Kidney (tissue), 14 donors: ENCODE measurements around the gene AUTS2. TPM values are rescaled to one million over a fixed set of nuclear protein-coding genes. Genes with fewer than 3 reads are reported as not detected.

Experiments
- DNase-seq, 5 donors: peaks; one replicate each; pipeline ENCODE4 v3.0.0-alpha.2; 2013 to 2020
- FAIRE-seq: peaks from 2 replicates; lab custom pipeline; 2012; peaks lifted over from hg19 to GRCh38; lab: Jason Lieb, UNC
- H3K27ac ChIP-seq, 2 donors: one replicate each; pipeline ENCODE4 v1.7.0; 2013; ENCODE audit warnings: low read depth in 2 of 2, low read length in 2 of 2, inconsistent platforms in 1 of 2
- H3K27me3 ChIP-seq: one replicate; pipeline ENCODE4 v1.7.1; 2013; ENCODE audit warnings: low read length, inconsistent platforms; ENCODE audit not compliant: control insufficient read depth, insufficient read depth
- H3K36me3 ChIP-seq, 3 donors: one replicate each; pipeline versions ENCODE4 v1.7.0 to v1.7.1; 2013; ENCODE audit warnings: low read length in 3 of 3, control low read depth in 1 of 3, inconsistent platforms in 1 of 3; ENCODE audit not compliant: insufficient read depth in 3 of 3, control insufficient read depth in 2 of 3
- H3K4me1 ChIP-seq, 3 donors: one replicate each; pipeline versions ENCODE4 v1.7.0 to v1.7.1; 2013; ENCODE audit warnings: low read length in 3 of 3, inconsistent platforms in 1 of 3, low read depth in 1 of 3; ENCODE audit not compliant: control insufficient read depth in 2 of 3, insufficient read depth in 2 of 3
- H3K4me3 ChIP-seq, 3 donors: one replicate each; pipeline versions ENCODE4 v1.7.0 to v1.8.1; 2013; ENCODE audit warnings: low read length in 3 of 3, control low read depth in 1 of 3, inconsistent platforms in 1 of 3
- H3K9ac ChIP-seq, 3 donors: one replicate each; pipeline versions ENCODE4 v1.7.0 to v1.7.1; 2013; ENCODE audit warnings: low read length in 3 of 3, control low read depth in 1 of 3, inconsistent platforms in 1 of 3
- H3K9me3 ChIP-seq, 3 donors: one replicate each; pipeline versions ENCODE4 v1.7.0 to v1.7.1; 2013; ENCODE audit warnings: low read length in 3 of 3, control low read depth in 1 of 3, inconsistent platforms in 1 of 3; ENCODE audit not compliant: control insufficient read depth in 2 of 3, insufficient read depth in 1 of 3
- CTCF ChIP-seq: IDR thresholded peaks from 3 replicates; pipeline ENCODE4 v1.5.1; 2012; ENCODE audit warnings: mild to moderate bottlenecking, moderate library complexity, borderline replicate concordance; ENCODE audit not compliant: insufficient read depth; ENCODE audit errors: extremely low read depth
- intact Hi-C: fragments of 100-400 bp; cut with DNase I; formaldehyde crosslinking; loops from one replicate; pipeline ENCODE4 v1.11.1; 2022
- polyA plus RNA-seq: library from polyadenylated mRNA; stranded (reverse); fragments of 350-450 nt; fragmentation: Illumina TruSeq; extraction: RNeasy Lipid Tissue Mini Kit (QIAGEN cat#74804); gene quantifications from one replicate; pipeline ENCODE4 v1.2.3, GENCODE V29; 2014; ENCODE audit warnings: low read depth, low replicate concordance; ENCODE audit not compliant: insufficient read depth
- total RNA-seq: library from RNA; stranded (reverse); fragmentation: NEBNext Ultra II Directional; extraction: Animal tissue kit (Norgen Biotek cat#: 25700); gene quantifications from one replicate; pipeline ENCODE4 v1.2.1, GENCODE V29; 2021
- donor health status: control.
- donor health status: control.
- donor health status: control.
- donor health status: control.
- donor health status: control.
- donor health status: DM: yes; HTN: yes; CAD: no.
- donor health status: Normal renal cell carcinoma (clear cell type).

The AUTS2 gene
- total and polyA plus RNA-seq, 2 donors from 2014 or later: 5.2 to 33.8 TPM

GRCh38 chr7:70457482-70457881 is 859.2 kb downstream of the AUTS2 start:
- no peaks in the 10 kb centered on the region for H3K36me3 ChIP-seq
- H3K27ac ChIP-seq: no peak overlapping the region
- no peaks in the 10 kb centered on the region for H3K27me3 ChIP-seq
- no peaks in the 10 kb centered on the region for H3K9me3 ChIP-seq
- DNase-seq (no peak), FAIRE-seq (no peak)
- no peak overlapping the region for H3K4me3 ChIP-seq
- peaks cover 4 to 6% (median 5%) of the 10 kb centered on the region in 3 donors for H3K4me1 ChIP-seq
- intact Hi-C loops: no loop called here
- H3K9ac ChIP-seq: no peak overlapping the region
- TF ChIP-seq CTCF: no peak

GRCh38 chr7:70457883-70458680 is 859.8 kb downstream of the AUTS2 start:
- DNase-seq: peak in 2 of 5 donors; percentile 43 to 54
- Histone ChIP-seq H3K9me3 (no peaks in the 10 kb centered on the region), H3K4me1 (peaks cover 4 to 10% (median 7%) of the 10 kb centered on the region in 3 donors), H3K27ac (no peak overlapping the region), H3K4me3 (no peak overlapping the region), H3K36me3 (no peaks in the 10 kb centered on the region), H3K27me3 (no peaks in the 10 kb centered on the region), H3K9ac (no peak overlapping the region)
- FAIRE-seq: no peak
- intact Hi-C loops: no loop called here
- no peak for TF ChIP-seq CTCF

GRCh38 chr7:70458745-70459144 is 860.5 kb downstream of the AUTS2 start:
- DNase-seq (no peak), FAIRE-seq (no peak)
- TF ChIP-seq CTCF: no peak
- Histone ChIP-seq H3K27ac (no peak overlapping the region), H3K9ac (no peak overlapping the region), H3K27me3 (no peaks in the 10 kb centered on the region), H3K4me3 (no peak overlapping the region), H3K36me3 (no peaks in the 10 kb centered on the region), H3K4me1 (peaks cover 4 to 17% (median 12%) of the 10 kb centered on the region in 3 donors), H3K9me3 (no peaks in the 10 kb centered on the region)
- intact Hi-C loops: no loop called here
